ENCODE data around the gene SSUH2. TPM values are rescaled to one million over a fixed set of nuclear protein-coding genes. Genes with fewer than 3 reads are reported as not detected.

SSUH2 gene
- total and polyA plus RNA-seq, 2 of the 13 experiments (the other 11 are each of a cell fraction or from before 2014, with no cell fraction given) = 38.1 to 136 TPM

DNA sequence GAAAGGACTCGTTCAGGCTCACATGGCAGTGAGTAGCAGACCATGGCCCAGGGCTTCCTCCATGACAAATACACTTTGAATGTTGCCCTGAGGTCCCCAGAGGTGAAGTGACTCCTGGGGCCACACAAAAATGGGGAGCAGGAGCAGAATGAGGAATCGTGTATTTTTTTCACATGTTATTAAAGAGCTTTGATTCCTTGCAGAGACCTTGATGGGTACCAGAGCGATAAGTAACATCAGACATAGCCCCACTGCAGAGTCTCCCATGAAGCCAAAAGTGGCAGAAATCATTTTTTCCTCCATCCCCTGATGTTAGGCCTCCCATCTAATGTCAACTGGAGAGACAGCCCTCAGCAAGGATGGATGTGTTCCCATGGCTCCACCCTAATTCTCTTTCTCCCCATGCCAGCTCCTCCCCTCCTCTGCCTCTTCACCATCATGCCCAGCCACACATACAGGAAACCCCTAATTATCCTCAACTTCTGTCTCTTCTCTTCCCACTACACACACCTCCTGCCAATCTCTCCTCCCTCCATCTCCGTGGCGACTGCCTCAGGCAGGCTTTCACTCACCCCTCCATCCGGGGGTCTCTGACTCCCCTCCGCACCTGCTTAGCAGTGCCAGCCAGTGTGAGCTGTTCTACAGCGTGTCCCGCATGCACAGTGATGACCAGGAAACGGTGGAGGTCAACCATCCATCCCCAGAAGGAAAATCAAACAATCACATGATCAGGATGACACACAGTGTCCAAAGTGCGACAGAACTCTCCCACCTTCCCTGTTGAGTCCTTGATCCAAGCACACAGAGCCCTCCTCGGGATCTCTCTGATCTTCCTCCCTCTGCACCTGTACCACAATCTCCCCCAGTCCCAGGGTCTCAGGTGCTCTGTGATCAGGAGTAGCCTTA lies 7.1 kb upstream of the SSUH2 start (continued):
- TF ChIP-seq, protein P1, sequence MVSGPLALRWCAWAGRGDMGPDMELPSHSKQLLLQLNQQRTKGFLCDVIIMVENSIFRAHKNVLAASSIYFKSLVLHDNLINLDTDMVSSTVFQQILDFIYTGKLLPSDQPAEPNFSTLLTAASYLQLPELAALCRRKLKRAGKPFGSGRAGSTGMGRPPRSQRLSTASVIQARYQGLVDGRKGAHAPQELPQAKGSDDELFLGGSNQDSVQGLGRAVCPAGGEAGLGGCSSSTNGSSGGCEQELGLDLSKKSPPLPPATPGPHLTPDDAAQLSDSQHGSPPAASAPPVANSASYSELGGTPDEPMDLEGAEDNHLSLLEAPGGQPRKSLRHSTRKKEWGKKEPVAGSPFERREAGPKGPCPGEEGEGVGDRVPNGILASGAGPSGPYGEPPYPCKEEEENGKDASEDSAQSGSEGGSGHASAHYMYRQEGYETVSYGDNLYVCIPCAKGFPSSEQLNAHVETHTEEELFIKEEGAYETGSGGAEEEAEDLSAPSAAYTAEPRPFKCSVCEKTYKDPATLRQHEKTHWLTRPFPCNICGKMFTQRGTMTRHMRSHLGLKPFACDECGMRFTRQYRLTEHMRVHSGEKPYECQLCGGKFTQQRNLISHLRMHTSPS (CRISPR knock-in tag; IDR thresholded peaks at IDR 0.05; ENCODE audit: low read depth) = peak; percentile 81
- TF ChIP-seq RARA (CRISPR knock-in tag; IDR thresholded peaks at IDR 0.05) = peak; percentile 91
- peak; percentile 79; the same call in 1 of the 2 replicates for TF ChIP-seq PITX1 (CRISPR knock-in tag; IDR thresholded peaks at IDR 0.05)
- peak; percentile 91 for TF ChIP-seq GATAD2A (CRISPR knock-in tag; IDR thresholded peaks at IDR 0.05)
- TF ChIP-seq KDM1A (CRISPR knock-in tag; IDR thresholded peaks at IDR 0.05) = peak; percentile 73
- no peak for TF ChIP-seq ZNF75D (CRISPR knock-in tag; IDR thresholded peaks at IDR 0.05; ENCODE audit: borderline replicate concordance)
- TF ChIP-seq ZNF33B (CRISPR knock-in tag; IDR thresholded peaks at IDR 0.05) = 0 out of 2 replicates have a peak, but pooled peaks have one; percentile 21
- TF ChIP-seq ZNF569 (CRISPR knock-in tag; IDR thresholded peaks at IDR 0.05; ENCODE audit: borderline replicate concordance) = no peak
- TF ChIP-seq ATF7 (IDR thresholded peaks at IDR 0.05) = no peak
- peak; percentile 92 for TF ChIP-seq ATF7 (CRISPR knock-in tag; IDR thresholded peaks at IDR 0.05)
- no peak for TF ChIP-seq HCFC1 (IDR thresholded peaks at IDR 0.05; ENCODE audit: low read depth, low read length)
- TF ChIP-seq ZNF225 (CRISPR knock-in tag; IDR thresholded peaks at IDR 0.05) = peak; percentile 43; the same call in 1 of the 2 replicates
- peak; percentile 47; the same call in 1 of the 2 replicates for TF ChIP-seq TSC22D2 (CRISPR knock-in tag; IDR thresholded peaks at IDR 0.05; ENCODE audit: borderline replicate concordance)
- TF ChIP-seq, protein P2, sequence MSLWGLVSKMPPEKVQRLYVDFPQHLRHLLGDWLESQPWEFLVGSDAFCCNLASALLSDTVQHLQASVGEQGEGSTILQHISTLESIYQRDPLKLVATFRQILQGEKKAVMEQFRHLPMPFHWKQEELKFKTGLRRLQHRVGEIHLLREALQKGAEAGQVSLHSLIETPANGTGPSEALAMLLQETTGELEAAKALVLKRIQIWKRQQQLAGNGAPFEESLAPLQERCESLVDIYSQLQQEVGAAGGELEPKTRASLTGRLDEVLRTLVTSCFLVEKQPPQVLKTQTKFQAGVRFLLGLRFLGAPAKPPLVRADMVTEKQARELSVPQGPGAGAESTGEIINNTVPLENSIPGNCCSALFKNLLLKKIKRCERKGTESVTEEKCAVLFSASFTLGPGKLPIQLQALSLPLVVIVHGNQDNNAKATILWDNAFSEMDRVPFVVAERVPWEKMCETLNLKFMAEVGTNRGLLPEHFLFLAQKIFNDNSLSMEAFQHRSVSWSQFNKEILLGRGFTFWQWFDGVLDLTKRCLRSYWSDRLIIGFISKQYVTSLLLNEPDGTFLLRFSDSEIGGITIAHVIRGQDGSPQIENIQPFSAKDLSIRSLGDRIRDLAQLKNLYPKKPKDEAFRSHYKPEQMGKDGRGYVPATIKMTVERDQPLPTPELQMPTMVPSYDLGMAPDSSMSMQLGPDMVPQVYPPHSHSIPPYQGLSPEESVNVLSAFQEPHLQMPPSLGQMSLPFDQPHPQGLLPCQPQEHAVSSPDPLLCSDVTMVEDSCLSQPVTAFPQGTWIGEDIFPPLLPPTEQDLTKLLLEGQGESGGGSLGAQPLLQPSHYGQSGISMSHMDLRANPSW (CRISPR knock-in tag; IDR thresholded peaks at IDR 0.05; ENCODE audit: borderline replicate concordance) = no peak; the same call in 1 of the 2 replicates
- no peak for TF ChIP-seq MLLT10 (CRISPR knock-in tag; IDR thresholded peaks at IDR 0.05)
- TF ChIP-seq ZNF343 (CRISPR knock-in tag; IDR thresholded peaks at IDR 0.05) = no peak
- TF ChIP-seq ZNF33A (CRISPR knock-in tag; IDR thresholded peaks at IDR 0.05; ENCODE audit: borderline replicate concordance) = no peak
- TF ChIP-seq, protein P3, sequence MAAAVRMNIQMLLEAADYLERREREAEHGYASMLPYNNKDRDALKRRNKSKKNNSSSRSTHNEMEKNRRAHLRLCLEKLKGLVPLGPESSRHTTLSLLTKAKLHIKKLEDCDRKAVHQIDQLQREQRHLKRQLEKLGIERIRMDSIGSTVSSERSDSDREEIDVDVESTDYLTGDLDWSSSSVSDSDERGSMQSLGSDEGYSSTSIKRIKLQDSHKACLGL (CRISPR knock-in tag; IDR thresholded peaks at IDR 0.05) = no peak
- no peak for TF ChIP-seq SUZ12 (IDR thresholded peaks at IDR 0.05; ENCODE audit: low read depth, low read length)
- TF ChIP-seq, protein P4, sequence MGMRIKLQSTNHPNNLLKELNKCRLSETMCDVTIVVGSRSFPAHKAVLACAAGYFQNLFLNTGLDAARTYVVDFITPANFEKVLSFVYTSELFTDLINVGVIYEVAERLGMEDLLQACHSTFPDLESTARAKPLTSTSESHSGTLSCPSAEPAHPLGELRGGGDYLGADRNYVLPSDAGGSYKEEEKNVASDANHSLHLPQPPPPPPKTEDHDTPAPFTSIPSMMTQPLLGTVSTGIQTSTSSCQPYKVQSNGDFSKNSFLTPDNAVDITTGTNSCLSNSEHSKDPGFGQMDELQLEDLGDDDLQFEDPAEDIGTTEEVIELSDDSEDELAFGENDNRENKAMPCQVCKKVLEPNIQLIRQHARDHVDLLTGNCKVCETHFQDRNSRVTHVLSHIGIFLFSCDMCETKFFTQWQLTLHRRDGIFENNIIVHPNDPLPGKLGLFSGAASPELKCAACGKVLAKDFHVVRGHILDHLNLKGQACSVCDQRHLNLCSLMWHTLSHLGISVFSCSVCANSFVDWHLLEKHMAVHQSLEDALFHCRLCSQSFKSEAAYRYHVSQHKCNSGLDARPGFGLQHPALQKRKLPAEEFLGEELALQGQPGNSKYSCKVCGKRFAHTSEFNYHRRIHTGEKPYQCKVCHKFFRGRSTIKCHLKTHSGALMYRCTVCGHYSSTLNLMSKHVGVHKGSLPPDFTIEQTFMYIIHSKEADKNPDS (CRISPR knock-in tag; IDR thresholded peaks at IDR 0.05) = no peak
- TF ChIP-seq SOX5 (CRISPR knock-in tag; IDR thresholded peaks at IDR 0.05; ENCODE audit: borderline replicate concordance) = peak; percentile 78
- peak; percentile 79; the same call in 1 of the 2 replicates for TF ChIP-seq ZNF441 (CRISPR knock-in tag; IDR thresholded peaks at IDR 0.05; ENCODE audit: borderline replicate concordance)
- no peak for TF ChIP-seq ZNF660 (CRISPR knock-in tag; IDR thresholded peaks at IDR 0.05; ENCODE audit: borderline replicate concordance, low read depth)

Measured in HepG2 (cell line).